ENCODE results near the gene HAS3. TPM values are rescaled to one million over a fixed set of nuclear protein-coding genes. Genes with fewer than 3 reads are reported as not detected.

The HAS3 gene
- total RNA-seq, 2 donors from 2014 or later: 3.0 to 4.5 TPM

DNA sequence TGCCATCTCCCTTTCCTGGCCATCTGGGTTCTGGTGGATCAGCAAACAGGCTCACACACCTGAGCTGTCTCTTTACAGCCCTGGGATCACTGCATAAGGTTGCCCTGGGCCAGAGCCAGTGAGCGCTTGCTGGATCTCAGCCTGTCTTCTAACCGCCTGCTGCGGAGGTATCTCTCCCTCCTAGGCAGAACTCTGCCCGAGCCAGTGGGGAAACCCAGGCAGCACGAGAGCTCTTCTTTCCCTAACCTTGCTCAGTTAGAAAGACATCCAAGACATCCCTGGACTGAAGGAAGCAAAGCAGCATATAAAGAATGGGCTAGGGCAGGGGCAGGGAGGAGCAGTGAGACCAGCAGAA, 6.4 kb downstream of the HAS3 start:
- Histone ChIP-seq H3K4me1 (replicated peaks) (peaks cover 10% of the 10 kb centered on the region), H3K27me3 (replicated peaks; ENCODE audit: insufficient read depth) (no peaks in the 10 kb centered on the region), H3K9me3 (no peaks in the 10 kb centered on the region), H3K4me3 (no peak overlapping the region), H3K27ac (no peak overlapping the region), H3K36me3 (no peaks in the 10 kb centered on the region)
- no peak for DNase-seq (ENCODE audit: low spot score)
- TF ChIP-seq POLR2AphosphoS5 (IDR thresholded peaks at IDR 0.05) (no peak), POLR2A (IDR thresholded peaks at IDR 0.05) (no peak)
- TF ChIP-seq, protein P1, sequence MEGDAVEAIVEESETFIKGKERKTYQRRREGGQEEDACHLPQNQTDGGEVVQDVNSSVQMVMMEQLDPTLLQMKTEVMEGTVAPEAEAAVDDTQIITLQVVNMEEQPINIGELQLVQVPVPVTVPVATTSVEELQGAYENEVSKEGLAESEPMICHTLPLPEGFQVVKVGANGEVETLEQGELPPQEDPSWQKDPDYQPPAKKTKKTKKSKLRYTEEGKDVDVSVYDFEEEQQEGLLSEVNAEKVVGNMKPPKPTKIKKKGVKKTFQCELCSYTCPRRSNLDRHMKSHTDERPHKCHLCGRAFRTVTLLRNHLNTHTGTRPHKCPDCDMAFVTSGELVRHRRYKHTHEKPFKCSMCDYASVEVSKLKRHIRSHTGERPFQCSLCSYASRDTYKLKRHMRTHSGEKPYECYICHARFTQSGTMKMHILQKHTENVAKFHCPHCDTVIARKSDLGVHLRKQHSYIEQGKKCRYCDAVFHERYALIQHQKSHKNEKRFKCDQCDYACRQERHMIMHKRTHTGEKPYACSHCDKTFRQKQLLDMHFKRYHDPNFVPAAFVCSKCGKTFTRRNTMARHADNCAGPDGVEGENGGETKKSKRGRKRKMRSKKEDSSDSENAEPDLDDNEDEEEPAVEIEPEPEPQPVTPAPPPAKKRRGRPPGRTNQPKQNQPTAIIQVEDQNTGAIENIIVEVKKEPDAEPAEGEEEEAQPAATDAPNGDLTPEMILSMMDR (IDR thresholded peaks at IDR 0.05): no peak
- 64% methylated on average over 5 of the region's 5 CpGs for WGBS
- intact Hi-C loops (cut with DNase I): no loop called here

DNA sequence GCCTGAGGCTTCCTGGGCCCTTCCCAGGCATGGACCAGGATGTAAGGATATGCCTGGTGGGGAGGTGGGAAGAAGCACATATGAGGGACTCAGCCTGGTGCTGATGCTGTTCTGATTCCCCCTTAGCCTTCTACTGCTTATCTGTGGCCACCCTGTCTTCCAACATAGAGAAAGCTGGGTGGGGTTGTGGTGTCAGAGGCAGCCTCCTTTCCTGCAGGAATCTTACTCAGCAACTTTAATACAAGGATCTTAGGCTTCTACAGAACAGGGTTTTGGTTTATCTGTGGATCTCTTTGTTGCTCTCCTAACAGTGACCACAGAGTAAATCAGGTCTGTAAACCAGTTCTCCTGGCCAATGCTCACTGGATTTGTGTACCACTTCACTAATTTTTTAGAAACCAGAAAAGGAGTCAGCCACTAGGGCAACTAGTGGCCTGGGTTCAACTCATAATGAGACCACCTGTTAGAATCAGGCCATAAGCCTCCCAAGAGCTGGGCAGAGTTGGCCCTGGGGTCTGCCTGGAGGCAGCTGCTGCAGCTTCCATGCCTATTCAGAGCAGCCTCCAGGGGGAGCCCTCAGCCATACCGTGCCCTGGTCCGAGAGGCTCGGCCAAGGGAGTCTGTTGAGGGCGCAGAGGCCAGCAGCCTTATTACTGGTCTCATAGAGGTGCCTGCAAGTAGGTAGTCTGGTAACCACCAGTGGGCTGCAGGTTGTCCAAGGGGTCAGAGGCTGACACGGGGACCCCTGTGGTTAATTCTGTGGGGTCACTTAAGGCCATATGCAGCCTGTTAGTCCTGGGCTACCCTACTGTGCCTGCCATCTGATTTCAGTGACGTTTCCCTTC, 7.1 kb downstream of the HAS3 start:
- 74% methylated on average over 6 of the region's 6 CpGs for WGBS
- no peaks in the 10 kb centered on the region for H3K27me3 ChIP-seq (replicated peaks; ENCODE audit: insufficient read depth)
- H3K27ac ChIP-seq: no peak overlapping the region
- no peak for TF ChIP-seq POLR2A (IDR thresholded peaks at IDR 0.05)
- TF ChIP-seq, protein P1 (IDR thresholded peaks at IDR 0.05): peak in 3 of 4 experiments; percentile 25 to 49 (median 31)
- H3K4me1 ChIP-seq (replicated peaks): peaks cover 3% of the 10 kb centered on the region
- DNase-seq (ENCODE audit: low spot score): no peak
- H3K36me3 ChIP-seq: no peaks in the 10 kb centered on the region
- no peak overlapping the region for H3K4me3 ChIP-seq
- intact Hi-C loops (cut with DNase I): no loop called here
- H3K9me3 ChIP-seq: no peaks in the 10 kb centered on the region

DNA sequence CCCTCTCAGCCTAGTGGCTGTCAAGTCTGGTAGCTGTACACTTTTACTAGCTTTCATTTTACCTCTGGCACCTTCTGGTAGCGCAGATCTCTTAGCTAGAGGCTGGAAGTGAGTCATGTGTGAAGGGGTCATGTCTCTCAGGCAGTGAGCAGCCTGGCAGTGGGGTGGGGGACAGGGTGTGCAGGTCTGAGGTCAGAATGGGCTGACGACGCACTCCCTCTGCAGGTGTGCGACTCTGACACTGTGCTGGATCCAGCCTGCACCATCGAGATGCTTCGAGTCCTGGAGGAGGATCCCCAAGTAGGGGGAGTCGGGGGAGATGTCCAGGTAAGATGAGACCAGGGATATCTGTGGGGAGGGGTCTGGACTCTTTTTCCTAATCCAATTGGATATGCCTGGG, 7.8 kb downstream of the HAS3 start:
- TF ChIP-seq POLR2AphosphoS5 (IDR thresholded peaks at IDR 0.05) (no peak), POLR2A (IDR thresholded peaks at IDR 0.05) (no peak)
- TF ChIP-seq, protein P1 (IDR thresholded peaks at IDR 0.05): no peak
- no peak for DNase-seq (ENCODE audit: low spot score)
- H3K4me1 ChIP-seq (replicated peaks): no peaks in the 10 kb centered on the region
- H3K36me3 ChIP-seq: peaks cover 1 to 4% of the 10 kb centered on the region in 2 donors
- H3K27me3 ChIP-seq (replicated peaks; ENCODE audit: insufficient read depth): no peaks in the 10 kb centered on the region
- WGBS: 86% methylated on average over 7 of the region's 7 CpGs
- H3K27ac ChIP-seq: no peak overlapping the region
- H3K4me3 ChIP-seq: no peak overlapping the region
- no peaks in the 10 kb centered on the region for H3K9me3 ChIP-seq
- intact Hi-C loops (cut with DNase I): no loop called here

DNA sequence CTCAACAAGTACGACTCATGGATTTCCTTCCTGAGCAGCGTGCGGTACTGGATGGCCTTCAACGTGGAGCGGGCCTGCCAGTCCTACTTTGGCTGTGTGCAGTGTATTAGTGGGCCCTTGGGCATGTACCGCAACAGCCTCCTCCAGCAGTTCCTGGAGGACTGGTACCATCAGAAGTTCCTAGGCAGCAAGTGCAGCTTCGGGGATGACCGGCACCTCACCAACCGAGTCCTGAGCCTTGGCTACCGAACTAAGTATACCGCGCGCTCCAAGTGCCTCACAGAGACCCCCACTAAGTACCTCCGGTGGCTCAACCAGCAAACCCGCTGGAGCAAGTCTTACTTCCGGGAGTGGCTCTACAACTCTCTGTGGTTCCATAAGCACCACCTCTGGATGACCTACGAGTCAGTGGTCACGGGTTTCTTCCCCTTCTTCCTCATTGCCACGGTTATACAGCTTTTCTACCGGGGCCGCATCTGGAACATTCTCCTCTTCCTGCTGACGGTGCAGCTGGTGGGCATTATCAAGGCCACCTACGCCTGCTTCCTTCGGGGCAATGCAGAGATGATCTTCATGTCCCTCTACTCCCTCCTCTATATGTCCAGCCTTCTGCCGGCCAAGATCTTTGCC, 9.0 kb downstream of the HAS3 start:
- intact Hi-C loops (cut with DNase I): no loop called here
- TF ChIP-seq, protein P1 (IDR thresholded peaks at IDR 0.05): no peak
- TF ChIP-seq POLR2A (IDR thresholded peaks at IDR 0.05): no peak
- TF ChIP-seq POLR2AphosphoS5 (IDR thresholded peaks at IDR 0.05): no peak
- Histone ChIP-seq H3K9me3 (no peaks in the 10 kb centered on the region), H3K4me1 (replicated peaks) (no peaks in the 10 kb centered on the region), H3K27me3 (replicated peaks; ENCODE audit: insufficient read depth) (no peaks in the 10 kb centered on the region), H3K4me3 (no peak overlapping the region), H3K36me3 (peaks cover 5 to 12% of the 10 kb centered on the region in 2 donors), H3K27ac (no peak overlapping the region)
- DNase-seq (ENCODE audit: low spot score): no peak
- 92% methylated on average over 25 of the region's 25 CpGs for WGBS
